CD4-positive, alpha-beta T cell (primary cell): ENCODE results near the gene LYPD4. TPM values are rescaled to one million over a fixed set of nuclear protein-coding genes. Genes with fewer than 3 reads are reported as not detected.

Experiments used
- ATAC-seq: fragments of 200-7000 bp; cut with Tn5 transposase; one replicate; pipeline ENCODE4 v1.10.0; 2022; ENCODE audit warnings: mild to moderate bottlenecking; ENCODE audit not compliant: poor library complexity
- CTCF ChIA-PET: fragments of 350-600 bp; sonication (Branson Sonifier 250); formaldehyde crosslinking; loops from one replicate; lab custom pipeline; 2021; ENCODE audit warnings: antibody characterized with exemption, inconsistent platforms; lab: Charles Lee
- POLR2A ChIA-PET: fragments of 350-600 bp; sonication (Branson Sonifier 250); formaldehyde crosslinking; loops from one replicate; lab custom pipeline; 2021; ENCODE audit warnings: antibody characterized with exemption, inconsistent platforms; lab: Charles Lee
- DNase-seq, 14 experiments: peaks; one replicate each; pipeline ENCODE4 v3.0.0-alpha.2; 2013 to 2020; ENCODE audit warnings: mixed read lengths in 2 of 14
- H3K27ac ChIP-seq, 2 donors: one replicate each; pipeline versions ENCODE4 v1.5.1 to v1.7.0; 2013; ENCODE audit warnings: low read length in 2 of 2, low read depth in 1 of 2, mild to moderate bottlenecking in 1 of 2
- H3K27me3 ChIP-seq, 2 experiments: 1 replicate in 1 of 2; 2 replicates in 1 of 2; pipeline versions ENCODE4 v1.6.1 to v1.7.0; 2013; ENCODE audit warnings: low read length in 2 of 2, control low read depth in 1 of 2, mild to moderate bottlenecking in 1 of 2, moderate library complexity in 1 of 2; ENCODE audit not compliant: insufficient read depth in 2 of 2, control insufficient read depth in 1 of 2
- H3K36me3 ChIP-seq: one replicate; pipeline ENCODE4 v1.6.1; 2013; ENCODE audit warnings: low read length, control low read depth; ENCODE audit not compliant: insufficient read depth
- H3K4me1 ChIP-seq: one replicate; pipeline ENCODE4 v1.6.1; 2013; ENCODE audit warnings: low read length, control low read depth; ENCODE audit not compliant: insufficient read depth
- H3K4me3 ChIP-seq: one replicate; pipeline ENCODE4 v1.5.1; 2013; ENCODE audit warnings: mild to moderate bottlenecking, low read length, moderate library complexity
- H3K9me3 ChIP-seq, 2 experiments: 1 replicate in 1 of 2; 2 replicates in 1 of 2; pipeline versions ENCODE4 v1.6.1 to v1.7.0; 2013; ENCODE audit warnings: low read length in 2 of 2, mild to moderate bottlenecking in 2 of 2, control low read depth in 1 of 2, moderate library complexity in 1 of 2; ENCODE audit not compliant: control insufficient read depth in 1 of 2, insufficient read depth in 1 of 2
- H3K27ac Mint-ChIP-seq: one replicate; pipeline ENCODE4 v1.8.0; 2020; ENCODE audit warnings: mixed read lengths
- H3K27me3 Mint-ChIP-seq: one replicate; pipeline ENCODE4 v1.8.0; 2021; ENCODE audit warnings: mixed read lengths
- H3K36me3 Mint-ChIP-seq: one replicate; pipeline ENCODE4 v1.8.0; 2021; ENCODE audit warnings: low read depth, mixed read lengths
- H3K4me1 Mint-ChIP-seq: one replicate; pipeline ENCODE4 v1.8.0; 2021; ENCODE audit warnings: low read depth, mixed read lengths
- H3K4me3 Mint-ChIP-seq: one replicate; pipeline ENCODE4 v1.8.0; 2020; ENCODE audit warnings: mild to moderate bottlenecking, mixed read lengths
- H3K9me3 Mint-ChIP-seq: one replicate; pipeline ENCODE4 v1.8.0; 2020; ENCODE audit warnings: mixed read lengths
- CTCF ChIP-seq: fragments of 200-600 bp; IDR thresholded peaks from one replicate; pipeline ENCODE4 v1.8.0; 2022; ENCODE audit warnings: antibody characterized with exemption, mild to moderate bottlenecking
- intact Hi-C, 2 experiments: fragments of 100-400 bp; cut with DNase I in 1 of 2; cut with micrococcal nuclease in 1 of 2; formaldehyde crosslinking; loops; one replicate each; pipeline versions ENCODE4 v1.15.1 to v1.9.0; 2023 to 2025; cut with DNase I, micrococcal nuclease
- total RNA-seq, 174 experiments: library from RNA in 2 of 174; stranded (reverse) in 2 of 174; gene quantifications; one replicate each; pipeline ENCODE4 v1.2.3 and lab custom pipeline; 2021 to 2026

LYPD4 gene
- total RNA-seq, 2 experiments from 2014 or later: not detected

- peaks cover 35% of the 10 kb centered on the region for H3K36me3 ChIP-seq
- H3K27ac ChIP-seq: peak overlapping the region; percentile 66 to 67
- peaks cover 100% of the 10 kb centered on the region for H3K4me1 ChIP-seq
- ChIA-PET POLR2A (interaction anchor here (1.1 to 11.4 kb wide), 11 partner anchors 9 to 87 kb away, joined by 3 to 465 read pairs (median 8); partner anchors contain the start of genes ARHGEF1, ERFL, RABAC1 and RPS19), CTCF (interaction anchor here (1.3 to 7.3 kb wide), 8 partner anchors 8 to 87 kb away, joined by 5 to 119 read pairs (median 14); partner anchors contain the start of genes RABAC1 and RPS19)
- no peaks in the 10 kb centered on the region for H3K27me3 Mint-ChIP-seq
- H3K4me3 ChIP-seq: peak overlapping the region; percentile 8
- H3K27ac Mint-ChIP-seq: peak overlapping the region; percentile 98
- DNase-seq (peak in 11 of 14 experiments; percentile 48 to 92 (median 62)), ATAC-seq (peak; percentile 34)
- no peaks in the 10 kb centered on the region for H3K27me3 ChIP-seq
- H3K4me1 Mint-ChIP-seq: peaks cover 73% of the 10 kb centered on the region
- intact Hi-C loops: loop anchor here in 1 of 2 experiments (5.0 kb wide), 1 partner anchor 61 kb away; no protein-coding TSS in a partner anchor
- no peak for TF ChIP-seq CTCF
- no peaks in the 10 kb centered on the region for H3K9me3 Mint-ChIP-seq
- peaks cover 43% of the 10 kb centered on the region for H3K36me3 Mint-ChIP-seq
- peak overlapping the region; percentile 83 for H3K4me3 Mint-ChIP-seq
- H3K9me3 ChIP-seq: no peaks in the 10 kb centered on the region
These were observed 27.3 kb upstream of the LYPD4 start for GRCh38 chr19:41871573-41872383.

GRCh38 chr19:41870401-41870873, 26.0 kb upstream of the LYPD4 start:
- peaks cover 51% of the 10 kb centered on the region for H3K36me3 Mint-ChIP-seq
- intact Hi-C loops: loop anchor here in 1 of 2 experiments (5.0 kb wide), 1 partner anchor 62 kb away; no protein-coding TSS in a partner anchor

More at GRCh38 chr19:41870401-41870873, 26.0 kb upstream of the LYPD4 start:
- Histone ChIP-seq H3K36me3 (peaks cover 40% of the 10 kb centered on the region), H3K27ac (peak overlapping the region; percentile 37 to 66), H3K4me1 (peaks cover 98% of the 10 kb centered on the region), H3K27me3 (no peaks in the 10 kb centered on the region), H3K4me3 (no peak overlapping the region), H3K9me3 (no peaks in the 10 kb centered on the region)
- no peak for TF ChIP-seq CTCF
- Mint-ChIP-seq H3K27ac (peak overlapping the region; percentile 98), H3K9me3 (no peaks in the 10 kb centered on the region), H3K4me1 (peaks cover 66% of the 10 kb centered on the region), H3K4me3 (no peak overlapping the region), H3K27me3 (no peaks in the 10 kb centered on the region)
- no peak for ATAC-seq
- DNase-seq: peak in 1 of 14 experiments; percentile 31
- POLR2A ChIA-PET: interaction anchor here (0.6 to 11.4 kb wide), 4 partner anchors 10 to 89 kb away, joined by 3 to 465 read pairs (median 69); partner anchors contain the start of genes ARHGEF1, RABAC1 and RPS19
- CTCF ChIA-PET: interaction anchor here (0.6 to 7.3 kb wide), 4 partner anchors 10 to 88 kb away, joined by 3 to 119 read pairs (median 28); partner anchors contain the start of genes RABAC1 and RPS19
